ENCODE data around the gene HOXA10. TPM values are rescaled to one million over a fixed set of nuclear protein-coding genes. Genes with fewer than 3 reads are reported as not detected.
A peak's percentile ranks its signal among the peaks of the same experiment; 100 is the strongest.

The HOXA10 gene
- total and polyA plus RNA-seq, 5 donors = not detected

DNA sequence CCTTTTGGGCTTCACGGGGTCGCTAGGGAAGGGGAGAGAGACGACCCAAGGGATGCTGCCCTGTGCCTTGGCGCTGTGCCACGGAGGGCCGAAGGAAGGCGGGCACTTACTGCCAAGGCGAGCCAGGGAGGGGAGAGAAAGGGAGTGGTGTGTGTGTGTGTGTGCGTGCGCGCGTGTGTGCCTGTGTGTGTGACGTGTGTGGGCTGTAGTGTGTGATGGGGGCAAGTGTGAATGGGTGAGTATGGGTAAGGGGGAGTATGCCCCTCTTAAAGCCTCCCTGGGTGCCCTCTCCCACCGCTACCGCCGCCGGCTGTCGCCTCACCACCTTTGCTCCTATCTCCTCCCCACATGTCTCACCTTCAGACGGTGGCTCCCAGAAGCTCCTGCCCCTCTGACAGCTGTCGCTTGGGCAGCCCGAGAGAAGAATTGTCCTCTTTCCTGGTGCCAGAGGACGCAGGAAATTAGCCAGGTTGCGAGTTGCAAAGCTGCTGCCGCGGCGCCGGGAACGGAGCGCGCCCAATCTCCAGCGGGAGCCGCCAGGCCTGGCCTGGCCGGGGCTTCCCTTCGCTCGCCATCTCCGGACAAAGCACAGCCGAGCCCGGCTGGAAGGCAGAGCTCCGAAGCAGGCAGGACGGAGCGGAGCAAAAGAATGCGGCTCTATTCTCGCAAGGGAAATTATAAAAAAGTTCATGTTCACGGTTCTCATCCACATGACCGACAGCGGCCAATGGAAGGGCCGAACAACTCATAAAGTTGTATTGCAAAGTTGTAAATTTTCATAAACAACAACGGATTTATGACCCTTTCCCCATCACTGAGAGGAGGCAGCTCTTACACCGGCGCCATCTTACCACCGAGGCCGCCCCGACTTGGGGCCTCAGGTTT is 21.9 kb downstream of the HOXA10 start, which contains the start of gene HOXA3:
HOXA3 (minus strand) TSS at position 653 of the 885 bp plus-strand sequence. CDS start 41,943 bp downstream, outside the sequence.
- DNase-seq = peak in 1 of 3 donors; percentile 57
- H3K27me3 ChIP-seq (ENCODE audit: control insufficient read depth, insufficient read depth) = no peaks in the 10 kb centered on the region
- 4% methylated on average over 53 of the region's 53 CpGs for WGBS

DNA sequence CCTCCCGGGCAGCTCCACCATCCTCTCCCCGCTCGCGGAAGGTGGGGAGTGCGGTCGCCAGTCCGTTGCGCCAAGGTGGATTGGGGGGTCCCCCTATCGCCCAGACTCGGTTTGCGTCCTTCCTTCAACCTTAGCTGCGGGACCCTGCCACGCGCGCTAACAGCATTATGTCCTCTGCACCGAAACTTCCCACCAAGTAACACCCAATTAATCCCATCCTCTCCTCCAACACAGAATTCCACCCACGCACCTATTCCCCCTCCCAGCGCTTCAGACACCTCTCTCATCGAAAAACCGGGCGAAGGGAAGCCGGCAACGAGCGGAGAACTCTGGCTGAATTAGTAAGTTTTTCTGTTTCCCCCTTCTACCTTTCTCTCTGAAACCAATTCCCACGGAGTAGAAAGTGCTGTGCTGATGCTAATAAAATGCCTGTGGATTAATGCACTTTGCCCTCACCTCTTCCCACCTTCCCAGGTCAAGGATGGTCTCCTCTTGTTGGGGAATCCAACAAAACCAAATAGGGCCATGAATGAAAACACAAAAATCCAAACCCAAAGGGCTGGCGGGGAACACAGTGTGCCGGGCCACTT is 22.7 kb downstream of the HOXA10 start:
- Histone ChIP-seq H3K27ac (ENCODE audit: low read length) (no peak overlapping the region), H3K4me1 (ENCODE audit: control insufficient read depth, insufficient read depth, low read length) (peaks cover 9% of the 10 kb centered on the region), H3K27me3 (ENCODE audit: control insufficient read depth, insufficient read depth) (no peaks in the 10 kb centered on the region), H3K9me3 (ENCODE audit: control insufficient read depth, low read length) (no peaks in the 10 kb centered on the region), H3K4me3 (ENCODE audit: low read length) (peak overlapping the region; percentile 5)
- 4% methylated on average over 27 of the region's 27 CpGs for WGBS
- intact Hi-C loops (cut with DNase I) = loop anchor here in 2 of 4 donors (10.0 kb wide), 3 partner anchors 287 to 1277 kb away; partner anchors contain the start of gene SKAP2 (in 1 of the 2)
- DNase-seq (peak in 1 of 3 donors; percentile 16), ATAC-seq (no peak)

More for the DNA sequence above, 21.9 kb downstream of the HOXA10 start, which contains the start of gene HOXA3:
- Histone ChIP-seq H3K4me1 (ENCODE audit: control insufficient read depth, insufficient read depth, low read length) (peaks cover 9% of the 10 kb centered on the region), H3K27ac (ENCODE audit: low read length) (no peak within 1 kb of the TSS), H3K9me3 (ENCODE audit: control insufficient read depth, low read length) (no peaks in the 10 kb centered on the region), H3K4me3 (ENCODE audit: low read length) (peak within 1 kb of the TSS; percentile 6)
- intact Hi-C loops (cut with DNase I) = loop anchor here in 2 of 4 donors (10.0 kb wide), 3 partner anchors 287 to 1277 kb away; partner anchors contain the start of gene SKAP2 (in 1 of the 2)
- no peak for ATAC-seq

DNA sequence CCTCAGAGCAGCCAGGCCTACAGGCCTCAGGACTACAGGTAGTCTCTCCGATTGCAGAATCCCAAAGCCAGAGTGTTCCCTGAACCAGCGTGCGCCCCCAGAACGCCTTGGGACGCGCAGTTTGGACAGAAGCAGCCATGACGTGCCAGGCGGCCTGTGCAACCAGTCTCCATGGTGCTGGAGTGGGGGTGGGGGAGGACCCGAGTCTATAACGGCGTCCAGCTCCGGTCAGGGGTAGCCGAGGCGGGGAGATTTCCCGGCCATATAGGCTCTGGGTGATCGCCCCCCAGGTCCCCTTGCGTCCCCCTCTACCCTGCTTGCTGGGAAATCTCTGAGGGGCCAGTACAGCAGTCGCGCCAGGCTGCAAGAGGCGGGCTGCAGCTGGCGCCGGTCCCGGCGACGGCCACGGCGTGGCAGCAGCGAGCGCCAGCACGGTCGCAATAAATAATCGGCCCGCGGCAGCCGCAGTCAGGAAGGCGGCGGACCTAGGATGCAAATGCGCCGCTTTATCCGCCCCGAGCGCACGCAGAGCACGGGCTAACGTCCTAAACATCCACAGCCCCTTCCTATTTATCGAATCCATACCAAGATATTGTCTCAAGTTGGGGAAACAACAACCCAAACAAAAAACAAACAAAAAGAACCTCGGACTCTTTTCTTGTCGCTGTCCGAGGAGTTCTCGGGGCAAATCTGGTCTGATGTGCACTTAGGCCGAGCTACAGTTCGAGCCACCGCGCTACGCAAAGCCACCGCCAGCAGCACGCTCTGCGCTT is 23.4 kb downstream of the HOXA10 start:
- Histone ChIP-seq H3K27ac (ENCODE audit: low read length) (no peak overlapping the region), H3K4me1 (ENCODE audit: control insufficient read depth, insufficient read depth, low read length) (peaks cover 5% of the 10 kb centered on the region), H3K9me3 (ENCODE audit: control insufficient read depth, low read length) (no peaks in the 10 kb centered on the region), H3K4me3 (ENCODE audit: low read length) (peak overlapping the region; percentile 5), H3K27me3 (ENCODE audit: control insufficient read depth, insufficient read depth) (no peaks in the 10 kb centered on the region)
- intact Hi-C loops (cut with DNase I) = loop anchor here in 2 of 4 donors (10.0 kb wide), 3 partner anchors 286 to 1276 kb away; partner anchors contain the start of gene SKAP2 (in 1 of the 2)
- 2% methylated on average over 58 of the region's 58 CpGs for WGBS
- peak; percentile 75 to 83 for ATAC-seq
- peak; percentile 72 to 87 (median 87) for DNase-seq

DNA sequence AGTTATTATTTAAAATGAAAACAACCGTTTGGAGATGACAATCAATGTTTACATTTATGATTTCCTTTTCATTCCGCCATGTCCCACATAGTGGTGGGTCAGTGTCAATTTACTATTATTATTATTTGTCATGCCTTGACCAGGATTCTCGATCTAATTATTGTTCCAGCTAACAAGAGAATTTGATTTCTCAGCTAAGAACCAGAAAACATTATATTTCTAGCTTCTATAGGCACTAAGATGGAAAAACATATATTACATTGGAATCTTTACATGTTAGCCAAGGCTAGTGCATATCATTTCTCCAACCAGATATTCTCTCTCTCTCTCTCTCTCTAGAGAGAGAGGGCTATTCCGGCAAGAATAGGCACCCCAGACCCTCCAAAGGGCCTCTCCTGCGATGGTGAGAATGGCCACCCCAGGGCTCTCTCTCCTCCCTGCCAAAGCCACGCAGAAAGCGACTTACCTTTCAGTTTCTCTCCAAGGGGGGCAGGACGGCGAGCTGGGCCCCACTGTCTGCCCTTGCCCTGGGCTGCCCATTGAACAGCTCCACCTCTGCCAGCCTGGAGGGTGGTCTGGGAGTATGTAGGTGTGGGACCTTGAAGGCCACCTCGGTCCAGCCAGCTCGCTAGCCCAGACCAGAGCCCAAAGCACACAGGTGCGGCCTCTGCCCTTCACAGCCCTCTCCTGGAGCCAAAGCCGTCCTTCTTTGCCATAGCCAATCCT is 24.1 kb downstream of the HOXA10 start:
- 39% methylated on average over 13 of the region's 13 CpGs for WGBS
- no peak overlapping the region for H3K4me3 ChIP-seq (ENCODE audit: low read length)
- no peaks in the 10 kb centered on the region for H3K9me3 ChIP-seq (ENCODE audit: control insufficient read depth, low read length)
- H3K4me1 ChIP-seq (ENCODE audit: control insufficient read depth, insufficient read depth, low read length) = peaks cover 5% of the 10 kb centered on the region
- no peak overlapping the region for H3K27ac ChIP-seq (ENCODE audit: low read length)
- H3K27me3 ChIP-seq (ENCODE audit: control insufficient read depth, insufficient read depth) = no peaks in the 10 kb centered on the region
- ATAC-seq (no peak), DNase-seq (peak in 1 of 3 donors; percentile 33)
- intact Hi-C loops (cut with DNase I) = loop anchor here in 2 of 4 donors (5.0 to 10.0 kb wide), 4 partner anchors 285 to 1275 kb away; partner anchors contain the start of gene SKAP2 (in 1 of the 2)

DNA sequence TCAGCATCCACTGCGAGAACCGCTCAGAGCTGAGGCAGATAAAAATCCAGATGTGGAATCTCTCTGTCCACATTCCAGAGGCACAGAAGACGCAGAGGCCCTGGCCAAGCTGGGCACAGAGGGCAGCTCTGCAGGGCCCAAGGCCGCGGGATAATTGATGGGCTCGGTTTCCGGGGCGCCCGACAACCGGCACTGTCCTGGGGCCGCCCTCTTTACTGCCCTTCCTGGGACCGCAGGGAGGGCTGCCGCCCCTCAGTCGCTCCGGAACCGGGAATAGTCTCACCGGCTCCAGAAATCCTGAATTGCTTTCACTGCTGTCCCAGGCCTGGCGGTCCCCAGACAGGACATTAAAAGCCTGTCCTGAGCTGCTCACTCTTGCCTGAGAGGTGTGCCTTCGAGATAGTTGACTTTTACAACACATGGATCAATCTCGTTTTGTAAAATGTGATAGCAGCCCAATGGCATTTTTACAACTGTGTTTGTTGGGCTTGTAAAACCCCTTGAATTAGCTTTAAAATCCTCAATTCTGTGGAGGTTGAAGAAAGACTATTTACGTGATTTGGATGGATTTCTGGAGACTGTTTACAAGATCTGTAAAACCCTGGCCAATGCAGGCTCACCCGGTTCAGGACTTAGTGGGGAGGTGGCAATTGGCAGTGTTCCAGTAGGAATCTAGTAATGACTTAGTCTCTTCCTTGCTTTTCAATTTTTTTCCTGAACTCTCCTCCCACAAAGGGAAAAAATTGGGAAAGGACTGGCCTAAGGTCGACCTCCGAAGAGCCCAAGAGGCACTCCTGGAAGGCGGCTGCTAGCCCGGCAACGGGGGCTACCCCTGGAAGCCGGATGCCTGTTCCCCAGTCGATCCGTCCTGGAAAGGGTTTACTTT is 25.1 kb downstream of the HOXA10 start:
- no peak overlapping the region for H3K4me3 ChIP-seq (ENCODE audit: low read length)
- H3K27me3 ChIP-seq (ENCODE audit: control insufficient read depth, insufficient read depth) = peaks cover under 1% of the 10 kb centered on the region
- H3K27ac ChIP-seq (ENCODE audit: low read length) = no peak overlapping the region
- ATAC-seq = no peak
- 38% methylated on average over 30 of the region's 30 CpGs for WGBS
- DNase-seq = peak in 1 of 3 donors; percentile 35
- intact Hi-C loops (cut with DNase I) = loop anchor here in 1 of 4 donors (5.0 kb wide), 1 partner anchor 297 kb away; no protein-coding TSS in a partner anchor
- H3K4me1 ChIP-seq (ENCODE audit: control insufficient read depth, insufficient read depth, low read length) = peaks cover 2% of the 10 kb centered on the region
- H3K9me3 ChIP-seq (ENCODE audit: control insufficient read depth, low read length) = no peaks in the 10 kb centered on the region

DNA sequence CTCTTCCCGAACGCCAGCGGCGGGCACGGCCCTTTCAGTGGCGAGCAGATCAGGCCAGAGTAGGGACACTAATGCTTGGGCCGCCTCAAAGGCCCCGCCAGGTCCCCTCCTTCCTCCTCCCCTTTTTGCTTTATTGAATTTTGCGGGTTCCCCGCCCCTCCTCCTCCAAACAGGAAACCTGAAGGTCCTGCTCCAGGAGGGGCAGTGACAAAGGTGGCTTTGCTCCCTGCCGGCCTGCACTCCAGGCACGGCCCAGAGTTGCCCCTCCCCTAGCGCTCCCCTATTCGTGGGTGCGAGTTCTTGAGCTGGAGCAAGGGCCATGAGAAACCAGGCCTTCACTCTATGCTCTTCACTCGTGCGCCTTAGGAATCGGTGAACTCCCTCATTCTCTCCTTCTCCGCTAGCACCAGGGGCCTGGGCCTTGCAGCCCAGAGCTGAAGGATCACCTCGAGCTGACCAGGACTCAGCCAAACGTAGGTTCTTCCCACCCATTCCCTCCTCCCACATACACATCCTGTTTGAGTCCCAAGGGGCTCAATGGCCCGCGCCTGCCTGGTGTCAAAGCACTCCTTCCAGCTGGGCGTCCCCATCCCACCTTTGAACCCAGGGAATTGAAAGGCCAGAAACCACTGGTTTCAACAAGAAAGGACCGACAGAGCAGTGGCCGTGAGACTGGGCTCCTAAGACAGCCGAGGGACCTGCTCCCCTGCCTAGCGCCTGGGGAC is 25.9 kb downstream of the HOXA10 start:
- peaks cover 3% of the 10 kb centered on the region for H3K27me3 ChIP-seq (ENCODE audit: control insufficient read depth, insufficient read depth)
- 20% methylated on average over 28 of the region's 28 CpGs for WGBS
- no peak for ATAC-seq
- peak overlapping the region; percentile 38 for H3K4me3 ChIP-seq (ENCODE audit: low read length)
- intact Hi-C loops (cut with DNase I) = loop anchor here in 1 of 4 donors (5.0 kb wide), 1 partner anchor 296 kb away; no protein-coding TSS in a partner anchor
- peaks cover 2% of the 10 kb centered on the region for H3K4me1 ChIP-seq (ENCODE audit: control insufficient read depth, insufficient read depth, low read length)
- H3K9me3 ChIP-seq (ENCODE audit: control insufficient read depth, low read length) = no peaks in the 10 kb centered on the region
- H3K27ac ChIP-seq (ENCODE audit: low read length) = no peak overlapping the region
- DNase-seq = peak in 1 of 3 donors; percentile 43

DNA sequence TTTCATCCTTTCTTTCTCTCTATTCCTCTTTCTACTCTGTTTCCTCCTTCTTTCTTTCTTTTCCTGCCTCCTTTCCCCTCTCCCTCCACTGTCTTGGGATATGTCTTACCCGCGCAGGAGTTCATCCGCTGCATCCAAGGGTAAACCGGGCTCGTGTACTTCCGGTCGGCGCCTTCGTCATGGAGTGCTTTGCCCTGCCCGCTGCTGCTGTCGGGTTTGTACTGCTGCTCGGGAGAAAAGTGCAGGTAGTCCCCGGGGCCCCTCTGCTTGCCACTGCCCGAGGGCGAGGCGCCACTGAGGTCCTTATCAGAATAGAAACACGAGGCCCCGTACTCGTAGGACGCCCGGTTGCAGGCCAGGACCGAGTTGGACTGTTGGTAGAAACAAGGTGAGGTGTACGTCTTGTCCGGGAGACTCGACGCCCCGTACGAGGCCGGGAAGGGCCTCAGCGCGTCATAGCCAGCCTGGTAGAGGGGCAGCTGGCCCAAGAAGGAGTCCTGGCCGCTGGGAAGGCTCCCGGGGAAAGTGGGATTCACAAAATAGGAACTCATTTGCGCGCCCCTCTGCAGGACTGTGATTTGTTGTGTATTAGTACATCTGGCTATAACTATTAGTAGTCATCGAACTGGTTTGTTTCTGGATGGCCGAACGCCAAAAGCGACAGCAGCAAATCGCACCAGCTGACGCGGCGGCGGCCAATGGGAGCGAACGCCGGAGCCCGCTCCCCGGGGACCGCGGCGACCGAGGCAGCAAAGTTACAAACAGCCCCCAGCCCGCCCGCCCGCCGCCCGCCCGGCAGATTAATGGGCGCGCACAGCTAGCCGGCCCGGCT is 26.7 kb downstream of the HOXA10 start, which contains the start of gene HOXA6:
HOXA6 (minus strand) TSS at position 576 of the 832 bp plus-strand sequence; CDS start at position 551, 25 bp downstream.
- DNase-seq = peak in 2 of 3 donors; percentile 22 to 50
- Histone ChIP-seq H3K4me1 (ENCODE audit: control insufficient read depth, insufficient read depth, low read length) (peaks cover 2% of the 10 kb centered on the region), H3K9me3 (ENCODE audit: control insufficient read depth, low read length) (no peaks in the 10 kb centered on the region), H3K4me3 (ENCODE audit: low read length) (peak within 1 kb of the TSS; percentile 38), H3K27ac (ENCODE audit: low read length) (no peak within 1 kb of the TSS), H3K27me3 (ENCODE audit: control insufficient read depth, insufficient read depth) (peaks cover 3% of the 10 kb centered on the region)
- WGBS = 11% methylated on average over 63 of the region's 63 CpGs
- intact Hi-C loops (cut with DNase I) = loop anchor here in 1 of 4 donors (5.0 kb wide), 1 partner anchor 295 kb away; no protein-coding TSS in a partner anchor
- ATAC-seq = no peak

DNA sequence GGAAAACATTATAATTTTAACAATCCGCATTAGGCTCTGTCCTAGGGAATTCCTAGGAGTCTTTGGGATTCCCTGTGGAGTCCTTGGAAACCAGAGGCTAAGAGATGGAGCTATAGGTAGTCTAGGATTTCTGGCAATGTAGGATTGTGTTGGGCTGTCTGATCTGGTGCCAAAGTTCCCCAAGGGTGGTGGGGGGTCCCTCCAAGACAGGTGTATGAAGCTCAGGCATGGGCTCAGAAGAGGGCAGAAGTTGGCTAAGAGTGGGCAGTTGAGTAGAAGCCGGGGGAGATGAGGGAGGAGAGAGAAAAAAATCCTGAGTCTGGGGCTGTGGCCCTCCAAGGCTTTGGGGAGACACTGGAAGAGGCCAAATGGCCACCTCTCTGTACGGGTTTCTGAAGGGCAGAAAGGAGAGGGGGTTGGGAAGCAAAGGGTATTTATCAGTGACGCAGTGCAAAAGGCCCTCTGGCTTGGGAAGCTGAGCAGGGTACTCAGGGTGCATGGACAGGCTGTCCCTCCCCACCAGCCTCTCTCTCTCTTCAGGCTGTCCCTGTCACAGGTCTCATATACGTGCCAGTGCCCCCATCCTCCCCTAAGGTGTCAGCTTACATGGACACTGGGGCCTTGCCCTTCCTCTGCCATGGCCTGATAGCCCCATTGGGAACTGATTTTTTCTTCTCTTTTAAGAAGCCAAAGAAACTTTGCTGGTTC is 27.5 kb downstream of the HOXA10 start:
- peaks cover 2% of the 10 kb centered on the region for H3K4me1 ChIP-seq (ENCODE audit: control insufficient read depth, insufficient read depth, low read length)
- no peak for ATAC-seq
- H3K4me3 ChIP-seq (ENCODE audit: low read length) = no peak overlapping the region
- 46% methylated on average over 5 of the region's 5 CpGs for WGBS
- no peak overlapping the region for H3K27ac ChIP-seq (ENCODE audit: low read length)
- H3K9me3 ChIP-seq (ENCODE audit: control insufficient read depth, low read length) = no peaks in the 10 kb centered on the region
- intact Hi-C loops (cut with DNase I) = loop anchor here in 1 of 4 donors (5.0 kb wide), 1 partner anchor 294 kb away; no protein-coding TSS in a partner anchor
- no peak for DNase-seq
- H3K27me3 ChIP-seq (ENCODE audit: control insufficient read depth, insufficient read depth) = peaks cover 3% of the 10 kb centered on the region

Measured in right cardiac atrium (tissue), 5 donors.